Psoas muscle (tissue), 8 donors: ENCODE data around the gene TSHZ2. TPM values are rescaled to one million over a fixed set of nuclear protein-coding genes. Genes with fewer than 3 reads are reported as not detected.

ENCODE experiments used
- ATAC-seq, 4 donors: fragments of 200-7000 bp; cut with Tn5 transposase; one replicate each; pipeline ENCODE4 v1.9.1; 2020; ENCODE audit warnings: moderate library complexity in 3 of 4, mild to moderate bottlenecking in 2 of 4
- DNase-seq, 2 donors: peaks; one replicate each; pipeline ENCODE4 v3.0.0-alpha.2; 2020
- H3K27ac ChIP-seq: fragments of 200-600 bp; one replicate; pipeline ENCODE4 v1.8.0; 2022
- H3K27me3 ChIP-seq, 3 donors: fragments of 200-600 bp in 1 of 3; one replicate each; pipeline versions ENCODE4 v1.6.1 to v1.8.0; 2013 to 2022; ENCODE audit warnings: low read length in 2 of 3, mild to moderate bottlenecking in 2 of 3, moderate library complexity in 1 of 3; ENCODE audit not compliant: insufficient read depth in 3 of 3
- H3K36me3 ChIP-seq, 2 donors: fragments of 200-600 bp in 1 of 2; one replicate each; pipeline versions ENCODE4 v1.6.1 to v1.8.0; 2013 to 2022; ENCODE audit warnings: low read depth in 1 of 2, mild to moderate bottlenecking in 1 of 2, moderate library complexity in 1 of 2; ENCODE audit not compliant: insufficient read depth in 1 of 2
- H3K4me1 ChIP-seq: fragments of 200-600 bp; one replicate; pipeline ENCODE4 v1.8.0; 2022
- H3K4me3 ChIP-seq: fragments of 200-600 bp; one replicate; pipeline ENCODE4 v1.8.0; 2022; ENCODE audit warnings: mild to moderate bottlenecking
- H3K9me3 ChIP-seq: fragments of 200-600 bp; one replicate; pipeline ENCODE4 v1.8.0; 2022
- CTCF ChIP-seq: fragments of 200-600 bp; IDR thresholded peaks from one replicate; pipeline ENCODE4 v1.8.0; 2022; ENCODE audit warnings: antibody characterized with exemption
- WGBS, 3 donors: extraction: QIAGEN DNeasy Blood & Tissue Kit; methylation state at CpG; one replicate each; pipeline versions ENCODE4 v1.1.6 to v1.1.7; 2013; 5-methylcytosine and 5-hydroxymethylcytosine counted together
- intact Hi-C, 2 donors: fragments of 100-400 bp; cut with DNase I; formaldehyde crosslinking; loops; one replicate each; pipeline versions ENCODE4 v1.11.0 to v1.14.2; 2022
- polyA plus RNA-seq, 3 donors: library from polyadenylated mRNA; stranded (reverse); fragments of 200-250 nt; gene quantifications; one replicate each; pipeline ENCODE4 v1.2.3, GENCODE V29; 2013
- total RNA-seq, 4 donors: library from RNA; stranded (reverse); fragmentation: NEBNext Ultra II Directional in 2 of 4; extraction: Animal tissue kit (Norgen Biotek cat#: 25700) in 2 of 4; gene quantifications; one replicate each; pipeline versions ENCODE4 v1.2.1 to v1.2.4, GENCODE V29; 2021 to 2023
- donor health status: healthy with polysubstance abuse.
- donor health status: DM: no; HTN: no; CAD: no; lungs with moderate emphysema.
- donor health status: Bipolar disorder and iron deficiency.
- donor health status: healthy.
- donor health status: DM: yes; HTN: yes; CAD: no.
- donor health status: DM: no; HTN: no; CAD: no.
- donor health status: DM: no; HTN: no; CAD: no.
- donor health status: DM: yes; HTN: yes; CAD: no.

TSHZ2 gene
- total and polyA plus RNA-seq, 7 donors: 0.39 to 7.5 (median 1.9) TPM

- WGBS, 3 donors: 84 to 87% (median 84%) methylated on average over 4 of the region's 4 CpGs
- Histone ChIP-seq H3K36me3 (no peaks in the 10 kb centered on the region), H3K9me3 (no peaks in the 10 kb centered on the region), H3K27ac (no peak overlapping the region), H3K27me3 (peaks cover 0 to 2% (median 0%) of the 10 kb centered on the region in 3 donors), H3K4me1 (no peaks in the 10 kb centered on the region), H3K4me3 (no peak overlapping the region)
- intact Hi-C loops: no loop called here
- ATAC-seq: no peak
- no peak for TF ChIP-seq CTCF
- no peak for DNase-seq
Measured at GRCh38 chr20:53097791-53098190, 125.6 kb downstream of the TSHZ2 start.

GRCh38 chr20:53098621-53099020 lies 126.5 kb downstream of the TSHZ2 start:
- intact Hi-C loops: no loop called here
- Histone ChIP-seq H3K4me3 (no peak overlapping the region), H3K4me1 (no peaks in the 10 kb centered on the region), H3K27ac (no peak overlapping the region), H3K9me3 (no peaks in the 10 kb centered on the region), H3K36me3 (no peaks in the 10 kb centered on the region), H3K27me3 (peaks cover 0 to 2% (median 2%) of the 10 kb centered on the region in 3 donors)
- WGBS, 3 donors: 90 to 94% (median 94%) methylated on average over 1 of the region's 1 CpG
- DNase-seq (no peak), ATAC-seq (no peak)
- TF ChIP-seq CTCF: no peak

- WGBS, 3 donors: 68 to 72% (median 69%) methylated on average over 2 of the region's 2 CpGs
- intact Hi-C loops: no loop called here
- DNase-seq: no peak
Measured at GRCh38 chr20:53099856-53100255, 127.7 kb downstream of the TSHZ2 start.

GRCh38 chr20:53100476-53100911 lies 128.3 kb downstream of the TSHZ2 start:
- WGBS, 3 donors: 11 to 18% (median 16%) methylated on average over 3 of the region's 3 CpGs
- Histone ChIP-seq H3K27ac (no peak overlapping the region), H3K4me3 (no peak overlapping the region), H3K9me3 (no peaks in the 10 kb centered on the region), H3K36me3 (no peaks in the 10 kb centered on the region), H3K27me3 (peaks cover 0 to 3% (median 2%) of the 10 kb centered on the region in 3 donors), H3K4me1 (no peaks in the 10 kb centered on the region)
- DNase-seq (no peak), ATAC-seq (no peak)
- TF ChIP-seq CTCF: no peak
- intact Hi-C loops: no loop called here

More at GRCh38 chr20:53099856-53100255, 127.7 kb downstream of the TSHZ2 start:
- TF ChIP-seq CTCF: no peak
- Histone ChIP-seq H3K36me3 (no peaks in the 10 kb centered on the region), H3K9me3 (no peaks in the 10 kb centered on the region), H3K4me3 (no peak overlapping the region), H3K4me1 (no peaks in the 10 kb centered on the region), H3K27me3 (peaks cover 0 to 3% (median 2%) of the 10 kb centered on the region in 3 donors), H3K27ac (no peak overlapping the region)
- no peak for ATAC-seq
